H9 (cell line): ENCODE results near the gene GLT1D1. TPM values are rescaled to one million over a fixed set of nuclear protein-coding genes. Genes with fewer than 3 reads are reported as not detected.

Source experiments
- DNase-seq: peaks from one replicate; pipeline ENCODE4 v3.0.0-alpha.2; 2017
- H2AFZ ChIP-seq: one replicate; pipeline ENCODE4 v1.6.1; 2013; ENCODE audit warnings: mild to moderate bottlenecking, low read length, control low read depth, moderate library complexity
- H2AK5ac ChIP-seq: 2 replicates; pipeline ENCODE4 v1.6.1; 2013; ENCODE audit warnings: low read length, control low read depth, mixed read lengths; ENCODE audit not compliant: insufficient read length
- H2BK120ac ChIP-seq: one replicate; pipeline ENCODE4 v1.6.1; 2013; ENCODE audit warnings: low read depth, mild to moderate bottlenecking, low read length, control low read depth, inconsistent platforms; ENCODE audit not compliant: poor library complexity, severe bottlenecking
- H2BK12ac ChIP-seq: 2 replicates; pipeline ENCODE4 v1.6.1; 2013; ENCODE audit warnings: low read length, control low read depth, mixed read lengths, low read depth; ENCODE audit not compliant: insufficient read length
- H2BK15ac ChIP-seq: 2 replicates; pipeline ENCODE4 v1.6.1; 2013; ENCODE audit warnings: low read depth, low read length, control low read depth
- H2BK20ac ChIP-seq: one replicate; pipeline ENCODE4 v1.6.1; 2013; ENCODE audit warnings: low read depth, mild to moderate bottlenecking, low read length, control low read depth, inconsistent platforms; ENCODE audit not compliant: poor library complexity, severe bottlenecking
- H2BK5ac ChIP-seq: 2 replicates; pipeline ENCODE4 v1.6.1; 2013; ENCODE audit warnings: low read length, control low read depth, mixed read lengths; ENCODE audit not compliant: insufficient read length
- H3K14ac ChIP-seq: 2 replicates; pipeline ENCODE4 v1.6.1; 2013; ENCODE audit warnings: low read length, control low read depth; ENCODE audit not compliant: insufficient read depth
- H3K18ac ChIP-seq: 2 replicates; pipeline ENCODE4 v1.6.1; 2013; ENCODE audit warnings: low read depth, mild to moderate bottlenecking, mixed read lengths, low read length, control low read depth; ENCODE audit not compliant: insufficient read length
- H3K23ac ChIP-seq: 2 replicates; pipeline ENCODE4 v1.6.1; 2013; ENCODE audit warnings: low read length, control low read depth, mixed read lengths, low read depth; ENCODE audit not compliant: insufficient read length
- H3K23me2 ChIP-seq: 2 replicates; pipeline ENCODE4 v1.6.1; 2013; ENCODE audit warnings: low read depth, mild to moderate bottlenecking, mixed read lengths, low read length, control low read depth; ENCODE audit not compliant: insufficient read length, poor library complexity, severe bottlenecking
- H3K27ac ChIP-seq: 2 replicates; pipeline ENCODE4 v1.5.1; 2013; ENCODE audit warnings: low read length, control low read depth, mixed read lengths, low read depth; ENCODE audit not compliant: insufficient read length
- H3K27me3 ChIP-seq: 2 replicates; pipeline ENCODE4 v1.6.1; 2013; ENCODE audit warnings: low read length, control low read depth, inconsistent platforms; ENCODE audit not compliant: insufficient read depth
- H3K4ac ChIP-seq: 2 replicates; pipeline ENCODE4 v1.6.1; 2013; ENCODE audit warnings: low read depth, mild to moderate bottlenecking, control low read depth, inconsistent platforms, low read length, moderate library complexity
- H3K4me1 ChIP-seq: 2 replicates; pipeline ENCODE4 v1.6.1; 2013; ENCODE audit warnings: low read length, control low read depth, inconsistent platforms; ENCODE audit not compliant: insufficient read depth
- H3K4me2 ChIP-seq: 2 replicates; pipeline ENCODE4 v1.6.1; 2013; ENCODE audit warnings: low read length, control low read depth, mixed read lengths; ENCODE audit not compliant: insufficient read length, insufficient read depth
- H3K56ac ChIP-seq: 2 replicates; pipeline ENCODE4 v1.6.1; 2013; ENCODE audit warnings: low read depth, mild to moderate bottlenecking, mixed read lengths, low read length, control low read depth; ENCODE audit not compliant: insufficient read length
- H3K79me1 ChIP-seq: 2 replicates; pipeline ENCODE4 v1.6.1; 2013; ENCODE audit warnings: low read depth, mild to moderate bottlenecking, moderate library complexity, low read length, control low read depth, inconsistent platforms; ENCODE audit not compliant: insufficient read depth, poor library complexity, severe bottlenecking
- H3K79me2 ChIP-seq: 2 replicates; pipeline ENCODE4 v1.6.1; 2013; ENCODE audit warnings: low read length, control low read depth, inconsistent platforms; ENCODE audit not compliant: insufficient read depth
- H3K9ac ChIP-seq: 2 replicates; pipeline ENCODE4 v1.6.1; 2013; ENCODE audit warnings: low read length, control low read depth, mixed read lengths; ENCODE audit not compliant: insufficient read length; ENCODE audit errors: extremely low read depth
- H3K9me3 ChIP-seq: one replicate; pipeline ENCODE4 v1.6.1; 2013; ENCODE audit warnings: low read depth, low read length, inconsistent platforms; ENCODE audit not compliant: control insufficient read depth
- H3T11ph ChIP-seq: one replicate; pipeline ENCODE4 v1.6.1; 2013; ENCODE audit warnings: mild to moderate bottlenecking, low read length, control low read depth, inconsistent platforms
- H4K20me1 ChIP-seq: one replicate; pipeline ENCODE4 v1.6.1; 2013; ENCODE audit not compliant: control insufficient read depth, insufficient read length, insufficient read depth
- H4K5ac ChIP-seq: 2 replicates; pipeline ENCODE4 v1.6.1; 2013; ENCODE audit warnings: low read depth, mild to moderate bottlenecking, mixed read lengths, low read length, control low read depth; ENCODE audit not compliant: insufficient read length
- H4K8ac ChIP-seq: replicated peaks from 2 replicates; pipeline ENCODE4 v1.6.1; 2013; ENCODE audit warnings: low read length, control low read depth, mixed read lengths, low read depth; ENCODE audit not compliant: insufficient read length
- H4K91ac ChIP-seq: 2 replicates; pipeline ENCODE4 v1.6.1; 2013; ENCODE audit warnings: low read depth, mild to moderate bottlenecking, moderate library complexity, mixed read lengths, low read length, control low read depth; ENCODE audit not compliant: insufficient read length
- H3K27ac Mint-ChIP-seq, 3 experiments: 2 replicates in 2 of 3; 3 replicates in 1 of 3; pipeline ENCODE4 v1.8.0; 2020 to 2021; ENCODE audit warnings: mixed read lengths in 3 of 3, mild to moderate bottlenecking in 1 of 3, moderate library complexity in 1 of 3
- H3K27me3 Mint-ChIP-seq: 2 replicates; pipeline ENCODE4 v1.8.0; 2021; ENCODE audit warnings: low read depth, mild to moderate bottlenecking, moderate library complexity, mixed read lengths
- H3K36me3 Mint-ChIP-seq, 3 experiments: 2 replicates in 2 of 3; 3 replicates in 1 of 3; pipeline ENCODE4 v1.8.0; 2020 to 2021; ENCODE audit warnings: low read depth in 3 of 3, mixed read lengths in 3 of 3; ENCODE audit not compliant: insufficient read depth in 1 of 3
- H3K4me1 Mint-ChIP-seq, 2 experiments: 2 replicates each; pipeline ENCODE4 v1.8.0; 2020; ENCODE audit warnings: mixed read lengths in 2 of 2
- H3K4me3 Mint-ChIP-seq, 2 experiments: 2 replicates in 1 of 2; 3 replicates in 1 of 2; pipeline ENCODE4 v1.8.0; 2020 to 2021; ENCODE audit warnings: mild to moderate bottlenecking in 2 of 2, mixed read lengths in 2 of 2, moderate library complexity in 1 of 2
- H3K9me3 Mint-ChIP-seq, 2 experiments: 2 replicates in 1 of 2; 3 replicates in 1 of 2; pipeline ENCODE4 v1.8.0; 2020; ENCODE audit warnings: mild to moderate bottlenecking in 2 of 2, mixed read lengths in 2 of 2, moderate library complexity in 1 of 2
- WGBS: extraction: QIAGEN DNeasy Blood & Tissue Kit; methylation state at CpG from one replicate; pipeline ENCODE4 v1.1.7; 2013; ENCODE audit warnings: missing lambda C conversion rate, low lambda C conversion rate, mixed read lengths; ENCODE audit not compliant: insufficient read length; ENCODE audit errors: extremely low coverage; 5-methylcytosine and 5-hydroxymethylcytosine counted together
- total RNA-seq: library from RNA; stranded (reverse); gene quantifications from 2 replicates; pipeline ENCODE4 v1.2.1, GENCODE V29; 2021
- TF ChIP-seq, protein P1 (sequence below): fragments of 200-600 bp; sonication (generic); conservative IDR thresholded peaks from 3 replicates; pipeline ENCODE4 v1.8.0; 2021; ENCODE audit warnings: antibody characterized with exemption, mild to moderate bottlenecking

Gene GLT1D1
- total RNA-seq, 1 experiment from 2014 or later = 7.0 TPM

DNA sequence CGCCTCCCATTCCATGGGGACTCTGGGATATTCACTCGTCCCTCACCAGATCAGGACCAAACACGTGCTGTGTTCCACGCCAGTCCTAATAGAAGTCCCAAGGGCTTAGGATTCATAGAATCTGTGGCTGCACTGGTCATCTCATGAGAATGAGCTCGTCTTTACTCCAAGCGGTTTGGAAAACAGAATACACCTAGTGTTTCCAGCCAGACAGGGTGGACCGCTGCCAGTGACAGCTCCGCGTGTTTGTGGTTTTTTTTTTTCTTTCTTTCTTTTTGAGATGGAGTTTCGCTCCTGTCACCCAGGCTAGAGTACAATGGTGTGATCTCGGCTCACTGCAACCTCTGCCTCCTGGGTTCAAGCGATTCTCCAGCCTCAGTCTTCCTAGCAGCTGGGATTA, 75.1 kb downstream of the GLT1D1 start:
- TF ChIP-seq, protein P1, sequence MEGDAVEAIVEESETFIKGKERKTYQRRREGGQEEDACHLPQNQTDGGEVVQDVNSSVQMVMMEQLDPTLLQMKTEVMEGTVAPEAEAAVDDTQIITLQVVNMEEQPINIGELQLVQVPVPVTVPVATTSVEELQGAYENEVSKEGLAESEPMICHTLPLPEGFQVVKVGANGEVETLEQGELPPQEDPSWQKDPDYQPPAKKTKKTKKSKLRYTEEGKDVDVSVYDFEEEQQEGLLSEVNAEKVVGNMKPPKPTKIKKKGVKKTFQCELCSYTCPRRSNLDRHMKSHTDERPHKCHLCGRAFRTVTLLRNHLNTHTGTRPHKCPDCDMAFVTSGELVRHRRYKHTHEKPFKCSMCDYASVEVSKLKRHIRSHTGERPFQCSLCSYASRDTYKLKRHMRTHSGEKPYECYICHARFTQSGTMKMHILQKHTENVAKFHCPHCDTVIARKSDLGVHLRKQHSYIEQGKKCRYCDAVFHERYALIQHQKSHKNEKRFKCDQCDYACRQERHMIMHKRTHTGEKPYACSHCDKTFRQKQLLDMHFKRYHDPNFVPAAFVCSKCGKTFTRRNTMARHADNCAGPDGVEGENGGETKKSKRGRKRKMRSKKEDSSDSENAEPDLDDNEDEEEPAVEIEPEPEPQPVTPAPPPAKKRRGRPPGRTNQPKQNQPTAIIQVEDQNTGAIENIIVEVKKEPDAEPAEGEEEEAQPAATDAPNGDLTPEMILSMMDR = no peak
- Histone ChIP-seq H3K4me1 (no peaks in the 10 kb centered on the region), H3K23ac (no peak overlapping the region), H4K8ac (no peak overlapping the region), H4K20me1 (no peaks in the 10 kb centered on the region), H2BK12ac (no peak overlapping the region), H3K18ac (no peak overlapping the region), H2BK15ac (0 out of 2 replicates have a peak overlapping the region, but pooled peaks have one; percentile 24), H3K14ac (no peak overlapping the region; the same call in 1 of the 2 replicates), H3K56ac (no peak overlapping the region), H4K5ac (no peak overlapping the region), H2BK120ac (no peak overlapping the region), H3K79me2 (no peaks in the 10 kb centered on the region), H2BK5ac (no peak overlapping the region), H3K27me3 (no peaks in the 10 kb centered on the region), H4K91ac (no peak overlapping the region), H3K27ac (no peak overlapping the region), H2AK5ac (no peak overlapping the region), H2AFZ (no peak overlapping the region), H3T11ph (no peak overlapping the region), H3K4ac (no peak overlapping the region), H3K9ac (no peak overlapping the region), H3K23me2 (no peaks in the 10 kb centered on the region), H3K4me2 (no peak overlapping the region), H3K9me3 (no peaks in the 10 kb centered on the region), H2BK20ac (no peak overlapping the region), H3K79me1 (no peaks in the 10 kb centered on the region)
- Mint-ChIP-seq H3K36me3 (no peaks in the 10 kb centered on the region), H3K27ac (no peak overlapping the region; a peak in 1 of 7 replicates), H3K9me3 (no peaks in the 10 kb centered on the region), H3K27me3 (peaks cover 2% of the 10 kb centered on the region; the same call in 1 of the 2 replicates), H3K4me1 (peaks cover 4 to 12% of the 10 kb centered on the region in 2 experiments; a peak in 3 of 4 replicates), H3K4me3 (no peak overlapping the region)
- WGBS = no CpG with 5 or more reads among the region's 12 CpGs
- no peak for DNase-seq
